Thymus (tissue), 11 donors: ENCODE results near the gene TRPM4. TPM values are rescaled to one million over a fixed set of nuclear protein-coding genes. Genes with fewer than 3 reads are reported as not detected.

Experiments used
- DNase-seq, 9 donors: peaks; one replicate each; pipeline ENCODE4 v3.0.0-alpha.2; 2013; ENCODE audit warnings: low spot score in 9 of 9, low read depth in 6 of 9, missing footprints in 1 of 9
- H3K27ac ChIP-seq, 2 donors: one replicate each; pipeline ENCODE4 v1.5.1; 2013; ENCODE audit warnings: control low read depth in 1 of 2, low read depth in 1 of 2, low read length in 1 of 2, mild to moderate bottlenecking in 1 of 2, moderate library complexity in 1 of 2
- H3K27me3 ChIP-seq, 2 donors: one replicate each; pipeline ENCODE4 v1.5.1; 2013; ENCODE audit warnings: low read length in 1 of 2; ENCODE audit not compliant: control insufficient read depth in 2 of 2, insufficient read depth in 1 of 2
- H3K36me3 ChIP-seq, 2 donors: one replicate each; pipeline ENCODE4 v1.5.1; 2013; ENCODE audit warnings: low read length in 1 of 2, mild to moderate bottlenecking in 1 of 2, moderate library complexity in 1 of 2; ENCODE audit not compliant: control insufficient read depth in 2 of 2, insufficient read depth in 2 of 2
- H3K4me1 ChIP-seq, 2 donors: one replicate each; pipeline ENCODE4 v1.5.1; 2013; ENCODE audit warnings: low read length in 2 of 2; ENCODE audit not compliant: control insufficient read depth in 2 of 2, insufficient read depth in 2 of 2
- H3K4me3 ChIP-seq, 2 donors: one replicate each; pipeline ENCODE4 v1.5.1; 2013; ENCODE audit warnings: low read length in 2 of 2, control low read depth in 1 of 2, mild to moderate bottlenecking in 1 of 2
- H3K9me3 ChIP-seq, 2 donors: one replicate each; pipeline ENCODE4 v1.5.1; 2013; ENCODE audit warnings: low read length in 1 of 2, mild to moderate bottlenecking in 1 of 2; ENCODE audit not compliant: control insufficient read depth in 2 of 2, insufficient read depth in 1 of 2
- WGBS: extraction: QIAGEN DNeasy Blood & Tissue Kit; methylation state at CpG from one replicate; pipeline ENCODE4 v1.1.7; 2013; 5-methylcytosine and 5-hydroxymethylcytosine counted together
- polyA plus RNA-seq: library from polyadenylated mRNA; stranded (reverse); fragments of 200-250 nt; gene quantifications from one replicate; pipeline ENCODE4 v1.2.3, GENCODE V29; 2013
- total RNA-seq: library from RNA; stranded (reverse); fragments of 120-200 nt; gene quantifications from one replicate; pipeline ENCODE4 v1.2.4, GENCODE V29; 2013
- donor health status: healthy.

Gene TRPM4
- total and polyA plus RNA-seq, 2 donors = 3.7 to 7.6 TPM

DNA sequence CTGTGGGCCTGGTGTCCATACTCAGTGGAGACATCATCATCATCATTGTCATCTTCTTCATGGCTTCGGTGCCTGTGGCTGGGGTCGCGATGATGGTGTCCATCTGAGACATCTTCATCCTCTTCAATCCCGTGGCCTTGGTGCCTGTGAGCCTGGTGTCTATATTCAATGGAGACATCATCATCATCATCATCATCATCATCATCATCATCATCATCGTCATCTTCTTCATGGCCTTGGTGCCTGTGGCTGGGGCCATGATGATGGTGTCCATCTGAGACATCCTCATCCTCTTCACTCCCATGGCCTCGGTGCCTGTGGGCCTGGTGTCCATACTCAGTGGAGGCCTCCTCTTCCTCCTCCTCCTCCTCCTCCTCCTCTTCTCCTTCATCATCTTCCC is 3.3 kb upstream of the TRPM4 start:
- Histone ChIP-seq H3K4me3 (no peak overlapping the region), H3K4me1 (peaks cover 2 to 24% of the 10 kb centered on the region in 2 donors), H3K9me3 (peaks cover 5 to 13% of the 10 kb centered on the region in 2 donors), H3K27ac (no peak overlapping the region), H3K36me3 (no peaks in the 10 kb centered on the region), H3K27me3 (peaks cover 47 to 96% of the 10 kb centered on the region in 2 donors)
- no peak for DNase-seq
- 98% methylated on average over 6 of the region's 6 CpGs for WGBS

DNA sequence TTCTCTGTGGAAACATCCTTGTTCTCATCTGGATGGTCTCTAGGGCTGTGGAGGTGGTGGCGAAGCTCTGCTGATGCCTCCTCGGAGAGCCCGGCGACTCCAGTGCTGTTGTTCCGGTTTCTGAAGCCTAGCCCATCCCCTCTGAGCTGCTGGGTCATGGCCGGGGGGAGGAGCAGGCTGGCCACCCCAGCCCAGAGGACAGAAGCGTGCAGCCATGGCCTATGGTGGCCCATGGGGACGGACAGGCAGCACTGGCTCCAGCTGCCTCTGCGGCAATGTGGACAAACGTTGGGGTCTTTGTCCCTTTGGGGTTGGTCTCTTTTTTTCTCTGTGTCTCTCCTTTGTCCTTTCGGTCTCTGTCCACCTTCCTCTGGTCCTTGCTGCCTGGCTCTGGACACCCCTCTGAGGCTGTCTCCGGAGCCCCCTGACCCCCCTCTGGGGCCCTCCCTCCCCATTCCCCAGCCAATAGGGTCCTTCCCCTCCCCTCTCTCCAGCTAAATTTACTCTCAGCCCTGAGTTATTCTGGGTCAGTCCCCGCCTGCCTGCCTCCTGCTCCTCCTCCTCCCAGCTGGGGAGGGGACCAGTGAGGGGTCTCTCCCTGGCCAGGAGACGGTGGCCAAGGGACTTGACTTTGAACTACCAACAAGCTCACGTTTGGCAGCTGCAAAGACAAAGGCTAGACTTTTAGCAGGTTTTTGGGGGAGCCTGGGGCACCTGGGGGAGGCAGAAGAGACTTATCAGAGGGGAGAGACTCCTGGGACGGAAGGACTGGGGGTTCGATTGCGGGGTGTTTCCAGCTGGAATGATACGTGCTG is 2.4 kb upstream of the TRPM4 start, which contains the start of gene HRC:
Gene HRC, minus strand, starts transcription at position 392 of the 815 bp plus-strand sequence. Its CDS starts 159 bp downstream, at position 233.
- Histone ChIP-seq H3K27ac (no peak within 1 kb of the TSS), H3K4me1 (peaks cover 2 to 15% of the 10 kb centered on the region in 2 donors), H3K27me3 (peaks cover 42 to 94% of the 10 kb centered on the region in 2 donors), H3K9me3 (peaks cover 5 to 8% of the 10 kb centered on the region in 2 donors), H3K36me3 (no peaks in the 10 kb centered on the region), H3K4me3 (no peak within 1 kb of the TSS)
- no peak for DNase-seq
- WGBS = 74% methylated on average over 19 of the region's 19 CpGs

DNA sequence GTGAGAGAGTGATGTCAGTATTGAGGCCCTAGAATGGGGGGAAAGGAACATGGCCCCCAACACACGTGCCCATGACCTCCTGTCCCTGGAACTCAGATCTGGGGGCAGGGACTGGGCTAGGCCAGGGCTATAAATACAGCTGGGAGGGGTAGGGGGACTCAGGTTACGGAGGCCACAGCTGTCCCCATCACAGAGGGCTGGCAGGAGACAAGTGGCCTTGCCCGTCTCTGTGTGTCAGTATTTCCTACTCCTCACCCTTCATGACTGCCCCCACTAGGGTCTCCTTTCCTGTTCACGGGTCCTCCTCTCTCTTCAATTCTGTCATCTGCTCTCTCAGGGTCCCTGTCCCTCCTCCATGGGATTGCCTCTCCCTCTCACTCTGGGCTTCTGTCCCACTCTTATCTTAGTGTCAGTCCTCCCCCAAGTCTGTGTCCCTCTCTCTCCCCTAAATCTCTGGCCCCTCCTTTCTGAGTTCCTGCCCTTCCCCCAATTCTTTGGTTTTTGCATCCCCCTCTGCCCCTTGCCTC is 1.7 kb upstream of the TRPM4 start:
- H3K4me3 ChIP-seq = no peak overlapping the region
- H3K9me3 ChIP-seq = peaks cover 5 to 8% of the 10 kb centered on the region in 2 donors
- WGBS = 59% methylated on average over 4 of the region's 4 CpGs
- peaks cover 0 to 8% of the 10 kb centered on the region in 2 donors for H3K4me1 ChIP-seq
- no peak overlapping the region for H3K27ac ChIP-seq
- H3K36me3 ChIP-seq = no peaks in the 10 kb centered on the region
- peaks cover 35 to 93% of the 10 kb centered on the region in 2 donors for H3K27me3 ChIP-seq
- no peak for DNase-seq

DNA sequence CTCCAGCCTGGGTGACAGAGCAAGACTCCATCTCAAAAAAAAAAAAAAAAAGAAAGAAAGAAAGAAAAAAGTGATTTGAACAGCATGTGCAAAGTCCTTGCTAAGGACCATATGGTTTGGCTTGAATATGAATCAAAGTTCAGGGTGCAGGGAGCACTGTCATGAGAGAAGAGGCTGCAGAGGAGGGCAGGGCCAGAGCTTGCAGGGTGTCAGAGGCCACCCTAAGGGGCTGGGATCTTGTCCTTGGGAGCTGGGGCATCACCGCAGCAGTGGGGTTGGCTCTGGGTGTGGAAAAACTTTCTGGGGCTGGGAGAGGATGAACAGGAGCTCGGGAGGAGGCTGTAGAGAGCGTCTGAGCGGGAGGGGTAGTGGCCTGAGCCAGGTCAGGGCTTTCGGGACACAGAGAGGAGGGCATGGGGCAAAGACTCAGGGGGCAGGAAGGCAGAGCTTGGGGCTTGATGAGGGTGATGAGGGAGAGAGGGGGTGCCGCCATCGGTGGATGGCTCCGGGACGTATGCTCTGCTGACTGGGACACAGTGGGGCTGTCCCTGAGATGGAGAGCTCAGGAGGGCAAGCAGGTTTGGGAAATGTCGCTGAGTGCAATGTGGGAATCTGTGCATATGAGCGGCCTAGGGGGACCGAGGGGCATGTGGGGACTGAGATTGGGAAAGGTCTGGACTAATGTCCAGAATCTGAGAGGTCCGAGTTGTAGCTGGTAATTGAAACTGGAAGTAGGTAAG is 3.0 kb downstream of the TRPM4 start:
- Histone ChIP-seq H3K27me3 (peaks cover 14 to 67% of the 10 kb centered on the region in 2 donors), H3K27ac (no peak overlapping the region), H3K4me1 (peaks cover 0 to 10% of the 10 kb centered on the region in 2 donors), H3K36me3 (no peaks in the 10 kb centered on the region), H3K9me3 (peaks cover 0 to 1% of the 10 kb centered on the region in 2 donors), H3K4me3 (no peak overlapping the region)
- WGBS = 95% methylated on average over 13 of the region's 13 CpGs
- no peak for DNase-seq

DNA sequence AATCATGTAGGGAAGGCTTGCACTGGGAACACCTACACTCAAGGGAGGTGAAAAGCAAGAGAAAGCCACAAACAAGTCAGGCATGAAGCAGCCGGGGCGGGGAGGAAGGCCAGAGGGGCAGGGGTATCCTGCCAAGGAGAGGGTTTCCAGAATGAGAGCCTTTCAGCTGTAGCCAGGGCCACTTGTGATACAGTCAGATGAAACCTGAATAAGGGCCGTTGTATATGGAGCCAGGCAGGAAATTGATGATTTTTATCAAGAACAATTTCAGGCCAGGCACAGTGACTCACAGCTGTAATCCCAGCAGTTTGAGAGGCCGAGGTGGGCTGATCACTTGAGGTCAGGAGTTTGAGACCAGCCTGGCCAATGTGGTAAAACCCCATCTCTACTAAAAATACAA is 4.4 kb downstream of the TRPM4 start:
- Histone ChIP-seq H3K27ac (no peak overlapping the region), H3K36me3 (no peaks in the 10 kb centered on the region), H3K4me1 (peaks cover 0 to 11% of the 10 kb centered on the region in 2 donors), H3K27me3 (peaks cover 14 to 67% of the 10 kb centered on the region in 2 donors), H3K4me3 (no peak overlapping the region), H3K9me3 (peaks cover 0 to 1% of the 10 kb centered on the region in 2 donors)
- DNase-seq = no peak
- WGBS = 78% methylated on average over 4 of the region's 4 CpGs

DNA sequence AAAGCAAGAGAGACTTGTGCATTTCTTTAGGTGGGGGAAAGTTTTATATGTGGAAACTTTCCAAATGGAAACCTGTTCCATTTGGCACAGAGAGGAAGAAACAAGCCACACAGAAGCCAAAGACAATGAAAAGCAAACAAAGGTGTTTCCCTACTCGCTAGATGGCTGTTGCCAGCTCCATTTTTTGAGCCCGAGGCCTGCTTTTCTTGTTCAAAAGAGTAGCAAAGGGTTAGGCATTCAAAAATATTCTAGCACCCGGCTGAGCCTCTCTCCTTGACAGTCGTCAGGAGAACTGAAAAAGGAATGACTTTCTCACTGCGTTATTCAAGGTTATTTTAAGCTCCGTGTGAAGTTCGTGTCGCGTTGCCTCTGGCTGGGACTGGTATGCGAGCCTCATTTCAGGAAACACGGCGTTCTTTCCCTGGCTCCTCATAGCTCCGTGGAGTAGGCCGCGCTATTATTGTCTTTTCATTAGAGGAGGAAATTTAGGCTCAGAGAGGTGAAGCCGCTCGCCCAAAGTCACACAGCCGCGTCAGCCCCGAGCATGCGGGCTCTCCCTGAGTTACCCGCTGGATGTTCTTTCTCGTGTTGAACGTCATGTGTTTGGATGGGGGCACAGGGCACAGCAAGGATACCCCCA is 7.6 kb downstream of the TRPM4 start:
- 87% methylated on average over 24 of the region's 24 CpGs for WGBS
- Histone ChIP-seq H3K27ac (no peak overlapping the region), H3K9me3 (no peaks in the 10 kb centered on the region), H3K27me3 (peaks cover 0 to 42% of the 10 kb centered on the region in 2 donors), H3K4me3 (no peak overlapping the region), H3K36me3 (no peaks in the 10 kb centered on the region), H3K4me1 (peaks cover 0 to 3% of the 10 kb centered on the region in 2 donors)
- DNase-seq = no peak

DNA sequence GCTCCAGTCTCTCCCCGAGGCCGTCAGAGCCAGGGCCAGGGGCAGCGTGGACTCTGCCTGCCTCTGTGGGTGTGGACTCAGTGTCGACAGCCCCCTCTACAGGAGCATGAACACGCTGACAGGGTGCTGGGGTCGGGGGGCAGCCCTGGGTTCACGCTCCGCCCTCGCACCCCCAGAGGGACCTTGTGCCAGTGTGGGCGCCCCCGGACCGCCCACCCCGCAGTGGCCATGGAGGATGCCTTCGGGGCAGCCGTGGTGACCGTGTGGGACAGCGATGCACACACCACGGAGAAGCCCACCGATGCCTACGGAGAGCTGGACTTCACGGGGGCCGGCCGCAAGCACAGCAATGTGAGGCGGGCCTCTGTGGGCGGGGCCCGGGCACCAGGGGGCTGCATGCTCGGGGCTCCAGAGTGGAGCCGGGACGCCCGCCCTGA is 8.3 kb downstream of the TRPM4 start:
- no peak overlapping the region for H3K27ac ChIP-seq
- no peaks in the 10 kb centered on the region for H3K36me3 ChIP-seq
- no peak overlapping the region for H3K4me3 ChIP-seq
- no peaks in the 10 kb centered on the region for H3K9me3 ChIP-seq
- peaks cover 0 to 3% of the 10 kb centered on the region in 2 donors for H3K4me1 ChIP-seq
- 67% methylated on average over 30 of the region's 30 CpGs for WGBS
- no peak for DNase-seq
- peaks cover 0 to 37% of the 10 kb centered on the region in 2 donors for H3K27me3 ChIP-seq

DNA sequence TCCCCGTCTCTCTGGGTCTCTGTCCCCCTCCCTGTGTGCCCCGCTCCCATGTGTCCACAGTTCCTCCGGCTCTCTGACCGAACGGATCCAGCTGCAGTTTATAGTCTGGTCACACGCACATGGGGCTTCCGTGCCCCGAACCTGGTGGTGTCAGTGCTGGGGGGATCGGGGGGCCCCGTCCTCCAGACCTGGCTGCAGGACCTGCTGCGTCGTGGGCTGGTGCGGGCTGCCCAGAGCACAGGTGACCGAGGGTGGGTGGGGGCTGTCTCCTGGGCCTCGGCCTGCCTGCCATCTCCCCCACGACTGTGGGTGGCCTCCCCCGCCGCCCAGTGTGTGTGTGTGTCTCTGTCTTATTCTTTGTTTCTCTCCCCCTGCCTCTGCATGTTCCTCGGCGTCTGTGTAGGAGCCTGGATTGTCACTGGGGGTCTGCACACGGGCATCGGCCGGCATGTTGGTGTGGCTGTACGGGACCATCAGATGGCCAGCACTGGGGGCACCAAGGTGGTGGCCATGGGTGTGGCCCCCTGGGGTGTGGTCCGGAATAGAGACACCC is 10.3 kb downstream of the TRPM4 start:
- Histone ChIP-seq H3K4me3 (no peak overlapping the region), H3K27me3 (peaks cover 0 to 34% of the 10 kb centered on the region in 2 donors), H3K9me3 (no peaks in the 10 kb centered on the region), H3K4me1 (peaks cover 0 to 3% of the 10 kb centered on the region in 2 donors), H3K27ac (no peak overlapping the region), H3K36me3 (no peaks in the 10 kb centered on the region)
- DNase-seq = no peak
- 96% methylated on average over 25 of the region's 25 CpGs for whole genome bisulfite sequencing
